CD4-positive, alpha-beta T cell treated with Interleukin-6 at 100 ng/mL for 8 hours (primary cell): ENCODE data around the gene OXA1L.
"Not testable (repeated sequence)": the region's sequence is repeated elsewhere in the genome, so short reads cannot be mapped to it uniquely, and the experiment has no call there.

Source experiments
- DNase-seq: peaks from one replicate; pipeline ENCODE4 v3.0.0-alpha.2; 2020; ENCODE audit warnings: mixed read lengths, low spot score

Gene OXA1L

GRCh38 chr14:22766457-22767322 lies at the start of gene OXA1L:
OXA1L (plus strand) TSS chr14:22766688; CDS start chr14:22766702, 14 bp downstream.
- DNase-seq = peak; percentile 98

- no peak for DNase-seq
Measured at GRCh38 chr14:22718091-22718490, 48.4 kb upstream of the OXA1L start.

- DNase-seq = no peak
Measured at GRCh38 chr14:22721213-22721612, 45.3 kb upstream of the OXA1L start.

- DNase-seq = no peak
Measured at GRCh38 chr14:22723815-22724214, 42.7 kb upstream of the OXA1L start.

GRCh38 chr14:22724847-22725246 lies 41.6 kb upstream of the OXA1L start:
- not testable (repeated sequence) for DNase-seq

- DNase-seq = not testable (repeated sequence)
Measured at GRCh38 chr14:22725374-22725773, 41.1 kb upstream of the OXA1L start.

- DNase-seq = no peak
Measured at GRCh38 chr14:22726012-22726411, 40.5 kb upstream of the OXA1L start.

GRCh38 chr14:22732062-22732461 lies 34.4 kb upstream of the OXA1L start:
- not testable (repeated sequence) for DNase-seq

GRCh38 chr14:22733829-22734228 lies 32.7 kb upstream of the OXA1L start:
- no peak for DNase-seq

- no peak for DNase-seq
Measured at GRCh38 chr14:22735096-22735495, 31.4 kb upstream of the OXA1L start.

- DNase-seq = not testable (repeated sequence)
Measured at GRCh38 chr14:22736384-22736783, 30.1 kb upstream of the OXA1L start.

GRCh38 chr14:22737052-22737451 lies 29.4 kb upstream of the OXA1L start:
- no peak for DNase-seq

GRCh38 chr14:22739423-22739822 lies 27.1 kb upstream of the OXA1L start:
- DNase-seq = no peak

GRCh38 chr14:22740020-22740419 lies 26.5 kb upstream of the OXA1L start:
- DNase-seq = no peak

GRCh38 chr14:22747769-22748168 lies 18.7 kb upstream of the OXA1L start:
- DNase-seq = no peak

- no peak for DNase-seq
Measured at GRCh38 chr14:22748206-22748605, 18.3 kb upstream of the OXA1L start.

GRCh38 chr14:22748631-22749068 lies 17.8 kb upstream of the OXA1L start:
- no peak for DNase-seq

- DNase-seq = no peak
Measured at GRCh38 chr14:22752422-22752821, 14.1 kb upstream of the OXA1L start.

- DNase-seq = no peak
Measured at GRCh38 chr14:22753586-22753985, 12.9 kb upstream of the OXA1L start.

- not testable (repeated sequence) for DNase-seq
Measured at GRCh38 chr14:22757972-22758650, 8.4 kb upstream of the OXA1L start.

- no peak for DNase-seq
Measured at GRCh38 chr14:22761734-22762133, 4.8 kb upstream of the OXA1L start.

GRCh38 chr14:22764382-22764781 lies 2.1 kb upstream of the OXA1L start:
- DNase-seq = no peak

GRCh38 chr14:22767323-22767589 lies 768 bp downstream of the OXA1L start:
- no peak for DNase-seq

GRCh38 chr14:22768947-22769346 lies 2.5 kb downstream of the OXA1L start:
- DNase-seq = no peak
